SU-DHL-6 (cell line): ENCODE data around the gene NMNAT2.

Source experiments
- H2AFZ ChIP-seq: fragments of 200-600 bp; sonication (generic); 2 replicates; pipeline ENCODE4 v1.6.1; 2014; ENCODE audit warnings: low read depth, mild to moderate bottlenecking, moderate library complexity, mixed read lengths, antibody characterized with exemption, low read length; ENCODE audit not compliant: severe bottlenecking
- H3F3A ChIP-seq: fragments of 200-600 bp; shearing (Covaris generic); 2 replicates; pipeline ENCODE4 v1.6.0; 2016; ENCODE audit warnings: antibody characterized with exemption, mild to moderate bottlenecking; ENCODE audit not compliant: insufficient read depth
- H3K27ac ChIP-seq: fragments of 200-600 bp; sonication (generic); 2 replicates; pipeline ENCODE4 v1.5.1; 2016; ENCODE audit warnings: low read depth, mild to moderate bottlenecking, low read length, moderate library complexity, mixed read lengths
- H3K27me3 ChIP-seq: fragments of 200-600 bp; sonication (generic), shearing (Covaris generic); 2 replicates; pipeline ENCODE4 v1.6.0; 2014; ENCODE audit warnings: mild to moderate bottlenecking, low read length
- H3K36me3 ChIP-seq: fragments of 200-600 bp; sonication (generic); 2 replicates; pipeline ENCODE4 v1.6.1; 2014; ENCODE audit warnings: mild to moderate bottlenecking, low read length, mixed read lengths
- H3K4me2 ChIP-seq: fragments of 300-600, 200-600 bp; shearing (Covaris generic), sonication (generic); 2 replicates; pipeline ENCODE4 v1.6.0; 2014; ENCODE audit warnings: low read length, low read depth, mild to moderate bottlenecking; ENCODE audit not compliant: poor library complexity, severe bottlenecking
- H3K4me3 ChIP-seq: fragments of 200-600 bp; sonication (generic); 2 replicates; pipeline ENCODE4 v1.5.1; 2014; ENCODE audit warnings: antibody characterized with exemption, low read length, mild to moderate bottlenecking, mixed read lengths; ENCODE audit not compliant: insufficient read depth, poor library complexity, severe bottlenecking
- H3K79me2 ChIP-seq: fragments of 200-600 bp; sonication (generic); 2 replicates; pipeline ENCODE4 v1.6.1; 2014; ENCODE audit warnings: mild to moderate bottlenecking, low read length, moderate library complexity; ENCODE audit not compliant: insufficient read depth
- H3K9ac ChIP-seq: fragments of 200-600 bp; sonication (generic); 2 replicates; pipeline ENCODE4 v1.7.0; 2014; ENCODE audit warnings: mild to moderate bottlenecking, low read length
- H3K9me2 ChIP-seq: fragments of 200-600 bp; sonication (generic); replicated peaks from 2 replicates; pipeline ENCODE4 v1.6.1; 2014; ENCODE audit warnings: low read length; ENCODE audit not compliant: insufficient read depth
- H3K9me3 ChIP-seq: fragments of 200-600 bp; sonication (generic); 2 replicates; pipeline ENCODE4 v1.6.1; 2014; ENCODE audit warnings: low read length, mixed read lengths; ENCODE audit not compliant: insufficient read depth
- H4K20me1 ChIP-seq: fragments of 200-600 bp; sonication (generic); 2 replicates; pipeline ENCODE4 v1.6.1; 2014; ENCODE audit warnings: low read depth, mild to moderate bottlenecking, antibody characterized with exemption, low read length, moderate library complexity, mixed read lengths
- EZH2phosphoT487 ChIP-seq: fragments of 200-600 bp; sonication (generic), shearing (Covaris generic); conservative IDR thresholded peaks from 2 replicates; pipeline ENCODE4 v1.6.1; 2018; ENCODE audit warnings: mild to moderate bottlenecking, antibody characterized with exemption, low read length, moderate library complexity, mixed read lengths
- TF ChIP-seq, protein P1 (sequence below): fragments of 200-600 bp; sonication (generic); IDR thresholded peaks from one replicate; pipeline ENCODE4 v1.5.1; 2017; ENCODE audit warnings: antibody characterized with exemption, mild to moderate bottlenecking, low read length, moderate library complexity; ENCODE audit not compliant: insufficient read depth, poor library complexity, severe bottlenecking

The NMNAT2 gene

DNA sequence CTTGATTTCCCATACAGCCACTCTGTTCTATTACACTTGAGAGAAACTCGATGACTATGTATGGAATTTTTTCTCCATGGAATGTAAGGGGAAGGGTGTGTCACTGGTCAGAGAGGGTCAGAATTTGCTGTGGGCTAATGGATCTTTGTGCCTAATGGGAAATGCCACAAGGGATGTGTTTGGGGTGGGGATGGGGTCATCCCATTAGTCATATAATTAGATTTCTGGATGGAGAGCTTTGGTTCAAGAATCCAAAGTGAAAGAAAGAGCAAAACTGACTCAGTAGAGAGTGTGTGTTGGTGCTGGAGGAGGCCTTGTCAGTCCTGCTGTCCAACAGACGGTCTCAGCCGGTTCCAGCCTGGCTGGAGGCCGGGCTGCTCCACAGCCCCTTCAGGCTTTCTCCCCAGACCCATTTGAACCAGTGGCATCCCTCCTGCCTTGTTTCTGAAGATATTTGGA, 145.8 kb downstream of the NMNAT2 start:
- Histone ChIP-seq H3K36me3 (no peaks in the 10 kb centered on the region), H3K9ac (no peak overlapping the region), H3K4me2 (no peak overlapping the region), H3K27me3 (no peaks in the 10 kb centered on the region), H3K9me3 (no peaks in the 10 kb centered on the region), H3K9me2 (no peaks in the 10 kb centered on the region), H3K27ac (no peak overlapping the region), H3K79me2 (no peaks in the 10 kb centered on the region), H3K4me3 (no peak overlapping the region), H4K20me1 (no peaks in the 10 kb centered on the region), H3F3A (no peaks in the 10 kb centered on the region), H2AFZ (no peak overlapping the region)
- TF ChIP-seq, protein P1, sequence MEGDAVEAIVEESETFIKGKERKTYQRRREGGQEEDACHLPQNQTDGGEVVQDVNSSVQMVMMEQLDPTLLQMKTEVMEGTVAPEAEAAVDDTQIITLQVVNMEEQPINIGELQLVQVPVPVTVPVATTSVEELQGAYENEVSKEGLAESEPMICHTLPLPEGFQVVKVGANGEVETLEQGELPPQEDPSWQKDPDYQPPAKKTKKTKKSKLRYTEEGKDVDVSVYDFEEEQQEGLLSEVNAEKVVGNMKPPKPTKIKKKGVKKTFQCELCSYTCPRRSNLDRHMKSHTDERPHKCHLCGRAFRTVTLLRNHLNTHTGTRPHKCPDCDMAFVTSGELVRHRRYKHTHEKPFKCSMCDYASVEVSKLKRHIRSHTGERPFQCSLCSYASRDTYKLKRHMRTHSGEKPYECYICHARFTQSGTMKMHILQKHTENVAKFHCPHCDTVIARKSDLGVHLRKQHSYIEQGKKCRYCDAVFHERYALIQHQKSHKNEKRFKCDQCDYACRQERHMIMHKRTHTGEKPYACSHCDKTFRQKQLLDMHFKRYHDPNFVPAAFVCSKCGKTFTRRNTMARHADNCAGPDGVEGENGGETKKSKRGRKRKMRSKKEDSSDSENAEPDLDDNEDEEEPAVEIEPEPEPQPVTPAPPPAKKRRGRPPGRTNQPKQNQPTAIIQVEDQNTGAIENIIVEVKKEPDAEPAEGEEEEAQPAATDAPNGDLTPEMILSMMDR, result no peak
- no peak for TF ChIP-seq EZH2phosphoT487

DNA sequence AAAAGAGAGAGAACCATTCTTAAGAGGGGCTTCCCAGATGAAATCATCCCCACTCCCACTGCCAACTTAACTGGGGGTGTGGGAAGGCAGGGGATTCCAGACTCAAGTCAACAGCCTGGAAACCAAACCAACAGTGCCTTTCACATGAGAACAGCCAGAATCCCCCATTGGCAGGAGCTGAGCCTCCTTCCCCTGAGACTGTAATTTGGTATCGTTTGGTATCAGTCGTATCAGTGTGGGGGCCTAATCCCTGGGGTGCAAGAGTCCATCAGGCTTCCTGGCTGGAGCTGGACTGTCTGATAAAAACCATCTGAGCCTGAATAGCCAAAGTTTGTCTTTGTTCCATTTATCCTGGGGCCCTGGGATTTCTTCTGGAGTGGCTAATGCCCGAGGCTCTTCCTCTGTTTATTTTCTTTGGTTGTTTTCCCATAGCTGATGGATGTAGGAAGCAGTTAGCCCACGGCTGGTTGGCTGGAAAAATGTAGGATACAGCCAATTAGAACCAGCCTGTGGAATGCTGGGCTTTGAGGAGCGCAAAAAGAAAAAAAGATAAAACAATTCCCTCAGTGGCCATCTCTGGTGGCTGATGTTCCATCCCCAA, 147.5 kb downstream of the NMNAT2 start:
- Histone ChIP-seq H3K9me3 (no peaks in the 10 kb centered on the region), H3K4me3 (no peak overlapping the region), H3K9me2 (no peaks in the 10 kb centered on the region), H3K27ac (no peak overlapping the region), H3K36me3 (no peaks in the 10 kb centered on the region), H3K79me2 (no peaks in the 10 kb centered on the region), H3K9ac (no peak overlapping the region), H2AFZ (no peak overlapping the region), H3K27me3 (no peaks in the 10 kb centered on the region), H4K20me1 (no peaks in the 10 kb centered on the region), H3F3A (no peaks in the 10 kb centered on the region), H3K4me2 (no peak overlapping the region)
- no peak for TF ChIP-seq EZH2phosphoT487
- TF ChIP-seq, protein P1, result no peak

DNA sequence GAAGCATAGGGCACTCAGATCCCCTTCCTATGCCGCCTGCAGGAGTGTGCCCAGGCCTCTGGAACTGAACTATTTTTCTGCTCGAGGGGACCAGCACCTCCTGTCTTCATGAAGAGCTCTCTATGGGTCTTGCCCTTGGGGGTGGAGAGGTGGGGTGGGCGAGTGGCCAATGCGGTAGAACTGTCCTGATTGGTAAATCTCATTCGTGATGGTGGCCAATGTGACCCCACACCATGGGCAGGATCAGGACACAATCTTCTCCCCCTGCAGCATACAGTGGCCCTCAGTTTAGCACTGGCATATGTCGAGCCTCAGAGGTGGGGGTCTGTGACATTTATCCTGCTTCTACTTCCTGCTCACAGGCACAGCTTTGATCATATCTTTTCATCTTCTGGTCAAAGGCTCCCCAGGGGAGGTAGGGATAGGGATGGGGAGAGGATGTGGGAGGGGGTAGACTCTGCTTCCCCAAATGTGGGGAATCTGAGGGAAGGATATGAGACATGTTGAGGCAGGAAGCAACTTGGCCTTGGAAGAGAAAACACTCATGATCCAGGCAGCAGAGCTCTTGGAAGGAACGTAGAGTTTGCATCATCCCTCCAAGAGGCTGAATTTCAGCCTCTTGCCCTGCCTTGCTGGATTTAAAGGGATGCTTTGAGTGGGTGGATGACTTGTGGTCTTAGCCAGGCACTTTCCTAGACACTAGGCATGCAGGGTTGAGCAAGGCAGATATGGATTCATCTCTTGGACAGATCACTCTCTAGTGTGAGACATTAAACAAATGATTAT, 150.3 kb downstream of the NMNAT2 start:
- Histone ChIP-seq H3K4me3 (no peak overlapping the region), H3F3A (no peaks in the 10 kb centered on the region), H3K9me2 (no peaks in the 10 kb centered on the region), H3K27ac (no peak overlapping the region), H3K27me3 (no peaks in the 10 kb centered on the region), H3K9ac (no peak overlapping the region), H3K4me2 (no peak overlapping the region), H3K9me3 (no peaks in the 10 kb centered on the region), H3K36me3 (no peaks in the 10 kb centered on the region), H4K20me1 (no peaks in the 10 kb centered on the region), H3K79me2 (no peaks in the 10 kb centered on the region), H2AFZ (no peak overlapping the region)
- TF ChIP-seq EZH2phosphoT487, result no peak
- TF ChIP-seq, protein P1, result no peak
